ENCODE data around the gene ARSK.

ARSK gene

DNA sequence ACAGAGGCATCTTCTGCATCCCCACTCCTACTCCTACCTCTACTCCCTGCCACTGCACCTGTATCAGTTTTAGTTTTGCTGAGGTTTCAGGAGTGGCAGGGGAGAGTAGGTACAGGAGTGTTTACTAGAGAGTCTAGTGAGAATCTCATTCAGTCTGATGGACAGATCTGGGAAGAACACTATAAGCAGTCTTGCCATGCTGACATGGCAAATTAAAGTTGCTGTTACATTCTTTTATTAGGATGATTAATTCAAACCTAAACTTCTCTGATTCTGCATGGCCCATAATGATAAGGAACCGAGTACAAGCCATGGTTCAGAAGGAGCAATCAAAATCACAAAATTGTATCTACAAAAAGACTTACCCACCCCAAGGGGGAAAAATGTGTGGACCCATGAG, 7.4 kb downstream of the ARSK start:
- DNase-seq = no peak

- no peak for DNase-seq
Measured at GRCh38 chr5:95563367-95563766, 8.5 kb downstream of the ARSK start.

DNA sequence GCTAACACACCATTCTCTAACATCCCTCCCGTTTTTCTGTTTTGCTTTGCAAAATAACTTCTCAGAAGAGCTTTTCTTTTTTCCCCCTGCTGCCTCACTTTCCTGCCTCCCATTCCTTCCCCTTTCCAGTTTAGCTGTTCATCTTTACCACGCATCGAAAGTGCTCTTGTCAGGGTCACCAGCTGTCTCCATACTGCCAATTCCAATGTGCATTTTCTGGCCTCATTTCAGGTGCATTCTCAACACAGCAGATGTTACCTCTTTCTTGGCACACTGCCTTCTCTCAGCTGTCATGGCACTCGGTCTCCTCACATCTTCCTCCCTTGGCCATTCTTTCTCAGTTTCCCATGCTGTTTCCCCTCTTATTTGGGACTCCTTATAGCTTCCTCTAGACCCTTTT, 9.5 kb downstream of the ARSK start:
- no peak for DNase-seq

DNA sequence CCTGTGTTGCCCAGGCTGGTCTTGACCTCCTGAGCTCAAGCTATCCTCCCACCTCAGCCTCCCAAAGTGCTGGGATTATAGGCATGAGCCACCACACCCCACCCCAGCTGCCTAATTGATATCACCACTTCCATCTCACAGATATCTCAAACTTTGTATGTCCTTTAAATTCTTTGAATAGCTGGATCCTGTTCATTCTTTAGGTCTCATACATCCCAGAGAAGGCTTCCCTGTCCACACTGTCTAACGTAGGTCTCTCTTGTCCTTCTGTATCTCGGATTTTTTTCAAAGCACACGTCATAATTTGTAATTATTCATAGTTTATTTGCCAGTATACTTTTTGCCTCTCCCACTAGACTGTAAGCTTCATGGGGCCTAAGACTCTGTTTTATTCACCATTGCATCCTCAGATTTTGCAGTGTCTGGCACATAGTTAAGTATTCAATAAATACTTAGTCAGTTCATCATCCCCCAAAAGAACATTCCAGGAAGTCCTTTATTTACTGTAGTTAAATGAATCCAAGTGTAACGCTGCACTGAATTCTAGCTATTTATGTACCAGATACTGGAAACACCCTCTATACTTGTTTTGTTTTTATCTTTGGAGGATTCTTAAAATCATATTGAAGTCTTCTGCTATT, 10.5 kb downstream of the ARSK start:
- DNase-seq = no peak

GRCh38 chr5:95572016-95572415, 17.1 kb downstream of the ARSK start:
- DNase-seq = no peak

DNA sequence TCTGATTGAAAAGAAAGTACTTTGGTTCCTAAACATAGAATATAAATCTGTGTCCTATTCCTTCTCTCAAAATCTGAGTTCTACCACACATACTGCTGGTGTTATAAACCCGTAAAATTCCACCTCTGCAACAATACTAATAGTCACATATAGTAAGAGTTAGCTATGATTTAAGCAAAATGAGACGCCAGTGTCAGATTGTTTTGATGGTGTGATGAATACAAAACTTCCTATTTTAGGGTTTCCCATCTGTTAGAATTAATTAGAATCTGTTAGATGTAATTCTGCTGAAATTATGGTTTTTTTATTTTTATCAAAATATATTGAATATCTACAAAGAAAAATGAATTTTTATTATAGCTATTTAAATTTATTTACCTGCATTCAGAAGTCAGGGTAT, 26.7 kb downstream of the ARSK start:
- DNase-seq = no peak

DNA sequence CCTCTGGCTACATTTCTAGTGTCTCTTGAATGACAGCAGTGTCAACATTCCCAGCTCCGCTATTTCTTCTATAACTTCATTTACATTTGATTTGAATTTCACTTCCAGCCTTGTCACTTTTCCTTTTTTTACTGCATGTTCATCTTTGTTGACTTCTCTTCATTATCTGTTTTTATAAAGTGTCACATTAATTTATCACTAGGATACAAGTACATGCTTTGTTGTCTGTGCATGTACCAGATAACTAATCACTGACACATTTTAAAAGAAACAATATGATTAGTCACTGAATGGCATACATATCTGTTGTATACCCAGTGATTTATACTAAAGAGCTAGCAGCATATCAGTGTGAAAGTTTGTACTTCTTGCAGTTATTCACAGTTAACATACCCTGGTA, 29.1 kb downstream of the ARSK start:
- no peak for DNase-seq

DNA sequence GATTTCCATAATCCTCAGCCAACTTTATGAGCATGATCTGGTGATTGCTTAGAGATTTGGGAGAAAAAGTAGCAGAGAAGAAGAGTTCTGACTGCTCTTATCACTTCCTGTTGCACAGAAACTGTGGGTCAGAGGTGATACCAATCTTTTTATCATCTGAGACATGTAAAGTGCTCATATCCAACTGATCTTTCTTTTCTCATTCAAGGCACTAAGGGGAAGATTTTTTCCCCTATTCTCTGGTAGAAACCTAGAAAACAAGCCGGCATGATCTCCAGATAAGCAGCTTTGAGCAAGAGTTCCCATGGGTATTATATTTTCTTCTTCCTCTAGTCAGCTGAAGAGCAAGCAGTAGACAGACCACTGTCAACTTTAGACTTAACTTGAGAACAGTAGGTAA, 36.0 kb downstream of the ARSK start:
- DNase-seq = no peak

DNA sequence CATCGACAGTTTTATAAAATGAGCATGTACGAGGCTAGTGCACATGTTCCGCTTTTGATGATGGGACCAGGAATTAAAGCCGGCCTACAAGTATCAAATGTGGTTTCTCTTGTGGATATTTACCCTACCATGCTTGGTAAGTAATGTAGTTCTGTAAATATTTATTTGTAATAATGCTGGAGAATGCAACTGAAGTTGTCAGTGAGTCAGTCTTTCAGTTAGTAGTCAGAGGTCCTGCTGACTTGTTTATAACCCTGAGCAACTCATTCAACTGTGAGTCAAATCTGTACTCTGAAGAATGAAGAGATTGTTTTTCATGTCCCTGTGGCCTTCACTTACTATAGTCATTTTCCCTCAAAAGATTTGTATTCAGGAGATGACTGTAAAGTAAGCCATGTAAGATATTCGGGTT, 36.6 kb downstream of the ARSK start:
- no peak for DNase-seq

DNA sequence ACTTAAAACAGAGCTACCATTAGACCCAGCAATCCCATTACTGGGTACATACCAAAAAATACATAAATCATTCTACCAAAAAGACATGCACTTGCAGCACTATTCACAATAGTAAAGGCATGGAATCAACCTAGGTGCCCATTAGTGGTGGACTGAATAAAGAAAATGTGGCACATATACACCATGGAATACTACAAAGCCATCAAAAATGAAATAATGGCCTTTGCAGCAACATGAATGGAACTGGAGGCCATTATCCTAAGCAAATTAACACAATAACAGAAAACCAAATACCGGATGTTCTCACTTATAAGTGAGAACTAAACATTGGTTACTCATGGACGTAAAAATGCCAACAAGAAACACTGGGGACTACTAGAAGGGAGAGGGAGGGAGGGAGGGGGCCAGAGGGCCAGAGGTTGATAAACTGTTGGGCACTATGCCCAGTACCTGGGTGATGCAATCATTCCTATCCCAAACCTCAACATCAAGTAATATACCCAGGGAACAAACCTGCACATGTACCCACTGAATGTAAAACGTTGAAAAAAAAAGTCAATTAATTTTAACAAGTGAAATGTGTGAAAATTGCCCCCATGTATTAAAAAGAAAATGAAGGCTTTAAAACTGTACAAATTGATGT, 40.5 kb downstream of the ARSK start:
- no peak for DNase-seq

DNA sequence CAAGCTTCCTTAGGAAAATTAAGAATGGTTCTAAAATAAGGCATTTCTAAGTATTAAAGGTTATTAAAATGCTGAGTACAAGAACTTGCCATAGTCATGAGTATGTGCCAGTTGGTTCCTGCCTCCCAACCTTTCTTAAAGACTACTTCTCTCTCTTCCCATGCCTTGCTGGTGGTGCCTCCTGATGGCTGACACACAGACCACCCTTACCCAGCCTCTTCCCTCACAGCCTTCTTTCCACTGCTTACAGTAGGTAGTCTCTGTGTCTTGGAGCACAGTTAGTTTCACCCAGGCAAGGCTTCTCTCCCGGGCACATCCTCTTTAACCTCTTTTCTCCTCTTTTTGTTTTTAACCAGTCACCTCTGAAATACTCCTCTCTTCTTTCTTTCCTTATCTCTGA, 44.4 kb downstream of the ARSK start:
- DNase-seq = no peak

DNA sequence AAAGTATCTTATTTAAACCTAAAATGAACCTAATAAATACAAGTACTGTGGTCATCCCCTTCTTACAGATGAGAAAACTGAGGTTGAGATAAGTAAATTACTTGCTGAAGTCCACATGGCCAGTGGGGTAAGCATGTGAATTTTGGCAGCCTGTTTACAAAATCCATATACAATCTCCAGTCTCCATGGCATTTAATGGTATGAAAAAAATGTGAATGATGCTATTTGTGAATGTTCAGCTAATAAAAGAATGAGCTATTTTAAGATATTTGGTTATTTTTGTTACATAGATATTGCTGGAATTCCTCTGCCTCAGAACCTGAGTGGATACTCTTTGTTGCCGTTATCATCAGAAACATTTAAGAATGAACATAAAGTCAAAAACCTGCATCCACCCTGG, 45.7 kb downstream of the ARSK start:
- no peak for DNase-seq

- no peak for DNase-seq
Measured at GRCh38 chr5:95605786-95606185, 50.9 kb downstream of the ARSK start.

GRCh38 chr5:95606419-95606818, 51.5 kb downstream of the ARSK start:
- DNase-seq = no peak

DNA sequence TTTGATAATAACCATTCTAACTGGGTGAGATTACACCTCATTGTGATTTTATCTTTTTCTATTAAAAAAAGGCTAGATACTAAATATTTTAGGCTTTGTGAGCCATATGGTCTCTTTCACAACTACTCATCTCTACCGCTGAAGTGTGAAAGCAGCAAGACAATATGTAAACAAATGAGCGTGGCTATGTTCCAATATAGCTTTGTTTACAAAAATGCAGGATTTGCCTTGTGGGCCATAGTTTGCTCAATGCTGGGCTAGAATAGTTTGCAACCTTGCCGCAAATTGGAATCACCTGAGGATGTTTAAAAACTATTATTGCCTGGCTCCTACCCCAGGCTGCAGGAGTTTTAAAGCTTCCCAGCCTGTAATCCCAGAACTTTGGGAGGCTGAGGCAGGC, 54.8 kb downstream of the ARSK start:
- no peak for DNase-seq

GRCh38 chr5:95610546-95610945, 55.6 kb downstream of the ARSK start:
- no peak for DNase-seq

- no peak for DNase-seq
Measured at GRCh38 chr5:95611396-95611795, 56.5 kb downstream of the ARSK start.

DNA sequence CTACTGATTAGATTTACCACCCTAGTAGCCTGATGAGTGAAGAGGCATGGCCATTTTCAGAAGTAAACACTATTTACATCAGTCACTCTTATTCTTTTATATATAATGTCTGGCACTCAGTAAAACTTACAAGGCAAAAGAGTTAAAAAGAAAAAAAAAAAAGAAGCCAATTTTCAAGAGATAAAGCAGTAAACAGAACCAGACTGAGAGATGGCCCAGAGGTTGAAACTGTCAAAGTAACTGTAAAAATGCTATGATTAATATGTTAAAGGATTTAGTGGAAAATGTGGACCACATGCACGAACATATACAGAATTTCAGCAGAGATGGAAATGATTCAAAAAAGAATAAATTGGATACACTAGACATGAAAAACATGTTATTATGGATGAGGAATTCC, 58.6 kb downstream of the ARSK start:
- no peak for DNase-seq

DNA sequence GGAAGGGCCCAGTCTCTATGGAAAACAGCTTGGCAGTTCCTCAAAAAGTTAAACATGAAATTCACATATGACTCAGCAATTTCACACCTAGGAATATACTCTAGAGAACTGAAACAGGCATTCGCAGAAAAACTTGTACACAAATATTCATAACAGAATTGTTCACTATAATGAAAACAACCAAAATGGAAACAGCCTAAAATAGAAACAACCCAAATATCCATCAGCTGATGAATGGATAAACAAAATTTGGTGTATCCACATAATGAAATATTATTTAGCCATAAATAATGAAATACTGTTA, 60.2 kb downstream of the ARSK start:
- no peak for DNase-seq

DNA sequence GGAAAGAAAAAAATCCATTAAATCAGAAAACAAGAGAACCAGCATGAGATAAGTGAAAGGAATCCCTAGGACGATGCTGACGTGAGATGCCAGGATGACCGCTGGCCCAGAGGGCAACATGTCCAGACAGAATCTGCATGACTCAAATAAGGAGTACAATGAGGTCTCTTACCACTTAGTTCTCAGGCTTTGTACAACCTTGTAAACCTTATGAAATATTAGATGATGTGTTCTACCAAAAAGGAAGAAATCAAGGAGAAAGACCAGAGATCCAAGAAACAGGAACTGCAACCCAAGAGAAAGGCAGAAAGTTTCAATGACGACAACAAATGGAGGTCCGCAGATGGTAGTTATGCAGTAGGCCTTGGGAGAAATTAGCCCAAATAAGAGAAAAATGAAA, 62.2 kb downstream of the ARSK start:
- no peak for DNase-seq

DNA sequence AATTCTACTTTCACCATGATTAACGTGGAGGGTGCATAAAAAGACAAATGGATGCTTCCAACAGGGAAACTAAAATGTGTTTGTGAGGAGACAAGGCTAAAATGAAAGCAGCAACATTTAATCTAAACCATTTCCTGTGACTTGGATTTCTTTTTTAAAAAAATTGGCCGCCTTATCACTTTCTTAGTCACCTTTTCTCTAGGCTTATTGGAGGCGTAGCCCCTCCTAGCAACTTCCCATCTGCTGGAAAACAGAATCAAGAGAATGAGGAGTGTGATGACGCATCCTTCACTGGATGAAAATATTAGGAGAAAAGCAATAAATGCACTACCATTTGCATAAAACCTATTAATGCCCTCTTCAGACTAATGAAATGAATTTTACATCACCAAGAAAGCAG, 64.2 kb downstream of the ARSK start:
- no peak for DNase-seq

- DNase-seq = no peak
Measured at GRCh38 chr5:95619514-95620029, 64.7 kb downstream of the ARSK start.

GRCh38 chr5:95620030-95620869, 65.3 kb downstream of the ARSK start, which contains the start of gene GPR150:
Gene GPR150 (plus strand): TSS chr5:95620087. CDS start chr5:95620276, 189 bp downstream.
- DNase-seq = peak; percentile 70

Data from right kidney (tissue), 1 donor.